Mucosa of descending colon (tissue), 3 donors: ENCODE data around the gene PSMB7. TPM values are rescaled to one million over a fixed set of nuclear protein-coding genes. Genes with fewer than 3 reads are reported as not detected.

Source experiments
- ATAC-seq: fragments of 200-7000 bp; cut with Tn5 transposase; one replicate; pipeline ENCODE4 v1.9.1; 2020; ENCODE audit warnings: mild to moderate bottlenecking, moderate library complexity
- DNase-seq, 3 donors: peaks; one replicate each; pipeline ENCODE4 v3.0.0-alpha.2; 2020
- H3K36me3 ChIP-seq: fragments of 200-600 bp; one replicate; pipeline ENCODE4 v1.8.0; 2021; ENCODE audit warnings: low read depth, mild to moderate bottlenecking
- H3K4me1 ChIP-seq: fragments of 200-600 bp; one replicate; pipeline ENCODE4 v1.8.0; 2021; ENCODE audit warnings: low read depth, mild to moderate bottlenecking
- H3K4me3 ChIP-seq: fragments of 200-600 bp; one replicate; pipeline ENCODE4 v1.8.0; 2021; ENCODE audit warnings: mild to moderate bottlenecking
- H3K9me3 ChIP-seq: fragments of 200-600 bp; one replicate; pipeline ENCODE4 v1.8.0; 2021; ENCODE audit warnings: mild to moderate bottlenecking
- intact Hi-C, 2 donors: fragments of 100-400 bp; cut with DNase I in 1 of 2; cut with micrococcal nuclease in 1 of 2; formaldehyde crosslinking; loops; one replicate each; pipeline versions ENCODE4 v1.11.0 to v1.11.1; 2022; cut with DNase I, micrococcal nuclease
- total RNA-seq, 3 donors: library from RNA; stranded (reverse); fragmentation: NEBNext Ultra II Directional in 2 of 3; extraction: Animal tissue kit (Norgen Biotek cat#: 25700) in 2 of 3; gene quantifications; one replicate each; pipeline versions ENCODE4 v1.2.1 to v1.2.4, GENCODE V29; 2021 to 2023
- TF ChIP-seq, protein P1 (sequence below): fragments of 200-600 bp; IDR thresholded peaks from one replicate; pipeline ENCODE4 v1.8.0; 2022; ENCODE audit warnings: antibody characterized with exemption, mild to moderate bottlenecking
- donor health status: DM: no; HTN: no; CAD: no; lungs with moderate emphysema.
- donor health status: DM: no; HTN: no; CAD: no.
- donor health status: DM: no; HTN: yes; CAD: no.

Gene PSMB7
- total RNA-seq, 3 donors from 2014 or later, result 83.6 to 120 (median 92.3) TPM

DNA sequence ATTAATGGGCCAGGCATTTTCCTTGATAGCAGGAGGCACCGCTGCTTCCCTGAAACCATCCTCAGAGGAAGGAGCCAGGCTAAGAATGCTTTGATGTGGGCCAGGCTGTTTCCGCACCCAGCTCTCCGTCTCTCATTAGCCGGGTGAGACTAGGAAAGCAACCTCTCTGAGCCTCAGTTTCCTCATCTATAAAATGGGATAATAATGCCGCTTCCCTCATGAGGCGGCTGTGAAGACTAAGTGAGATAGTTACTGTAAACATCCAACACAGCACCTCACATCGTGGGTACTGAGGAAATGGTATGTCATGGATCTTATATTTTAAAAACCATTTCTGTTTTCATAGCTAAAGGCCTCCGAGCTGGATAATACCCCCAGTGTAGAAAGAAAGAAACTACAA lies 111.0 kb downstream of the PSMB7 start:
- TF ChIP-seq, protein P1, sequence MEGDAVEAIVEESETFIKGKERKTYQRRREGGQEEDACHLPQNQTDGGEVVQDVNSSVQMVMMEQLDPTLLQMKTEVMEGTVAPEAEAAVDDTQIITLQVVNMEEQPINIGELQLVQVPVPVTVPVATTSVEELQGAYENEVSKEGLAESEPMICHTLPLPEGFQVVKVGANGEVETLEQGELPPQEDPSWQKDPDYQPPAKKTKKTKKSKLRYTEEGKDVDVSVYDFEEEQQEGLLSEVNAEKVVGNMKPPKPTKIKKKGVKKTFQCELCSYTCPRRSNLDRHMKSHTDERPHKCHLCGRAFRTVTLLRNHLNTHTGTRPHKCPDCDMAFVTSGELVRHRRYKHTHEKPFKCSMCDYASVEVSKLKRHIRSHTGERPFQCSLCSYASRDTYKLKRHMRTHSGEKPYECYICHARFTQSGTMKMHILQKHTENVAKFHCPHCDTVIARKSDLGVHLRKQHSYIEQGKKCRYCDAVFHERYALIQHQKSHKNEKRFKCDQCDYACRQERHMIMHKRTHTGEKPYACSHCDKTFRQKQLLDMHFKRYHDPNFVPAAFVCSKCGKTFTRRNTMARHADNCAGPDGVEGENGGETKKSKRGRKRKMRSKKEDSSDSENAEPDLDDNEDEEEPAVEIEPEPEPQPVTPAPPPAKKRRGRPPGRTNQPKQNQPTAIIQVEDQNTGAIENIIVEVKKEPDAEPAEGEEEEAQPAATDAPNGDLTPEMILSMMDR, result no peak
- peaks cover 6% of the 10 kb centered on the region for H3K4me1 ChIP-seq
- intact Hi-C loops, result no loop called here
- H3K36me3 ChIP-seq, result no peaks in the 10 kb centered on the region
- no peak for DNase-seq
- no peak overlapping the region for H3K4me3 ChIP-seq
- no peaks in the 10 kb centered on the region for H3K9me3 ChIP-seq
- no peak for ATAC-seq

DNA sequence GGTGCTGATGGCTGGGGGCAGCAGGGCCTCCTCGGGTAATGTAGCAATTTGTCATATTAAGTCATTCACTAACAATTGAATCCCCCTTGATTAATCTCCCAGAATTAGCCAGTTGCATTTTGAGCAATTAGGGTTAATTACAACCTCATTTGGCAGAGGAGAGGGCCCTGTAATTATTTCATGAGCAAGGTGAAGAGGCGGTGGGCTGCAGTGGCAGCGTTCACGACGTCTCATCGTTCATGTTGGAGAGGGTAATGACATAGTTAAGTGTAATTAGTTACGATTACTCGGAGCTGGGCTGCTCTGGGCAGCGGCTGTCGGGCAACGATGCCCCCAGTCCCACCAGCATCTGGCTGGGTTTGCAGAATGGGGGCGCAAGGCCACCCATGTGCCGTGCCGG lies 111.5 kb downstream of the PSMB7 start:
- intact Hi-C loops, result no loop called here
- H3K4me3 ChIP-seq, result no peak overlapping the region
- no peaks in the 10 kb centered on the region for H3K9me3 ChIP-seq
- TF ChIP-seq, protein P1, result no peak
- ATAC-seq, result no peak
- H3K4me1 ChIP-seq, result peaks cover 9% of the 10 kb centered on the region
- DNase-seq, result no peak
- H3K36me3 ChIP-seq, result no peaks in the 10 kb centered on the region

Other genes with a start within 250 kb of the PSMB7 start
- gene NEK6, start 157.5 kb downstream of the PSMB7 start, total RNA-seq, result 10 to 100 TPM; 41.1 to 65.0 (median 51.8) TPM
- not detected for gene ADGRD2, start 35.0 kb upstream of the PSMB7 start, total RNA-seq
- gene NR5A1, start 92.0 kb upstream of the PSMB7 start, total RNA-seq, result under 1 TPM in 1 of 3 donors, not detected in 2; 0.12 TPM